ENCODE results near the gene LRMDA. TPM values are rescaled to one million over a fixed set of nuclear protein-coding genes. Genes with fewer than 3 reads are reported as not detected.

Gene LRMDA
- total and polyA plus RNA-seq, 2 of the 13 experiments (the other 11 are each of a cell fraction or from before 2014, with no cell fraction given), result 13.4 to 22.0 TPM

GRCh38 chr10:76411729-76412435 is 980.5 kb downstream of the LRMDA start:
- Histone ChIP-seq H3K9ac (ENCODE audit: insufficient read depth, low read depth, low read length) (no peak overlapping the region), H3K4me3 (replicated peaks in 1 of 3; ENCODE audit: insufficient read depth in 1 of 3, low read depth in 2 of 3, low read length in 3 of 3) (no peak overlapping the region), H3K79me2 (ENCODE audit: insufficient read depth, low read length) (no peaks in the 10 kb centered on the region), H3K27ac (ENCODE audit: extremely low read length, insufficient read depth, low read length) (no peak overlapping the region), H3K36me3 (replicated peaks in 1 of 2; ENCODE audit: control insufficient read depth in 1 of 2, insufficient read depth in 2 of 2, low read length in 2 of 2) (no peaks in the 10 kb centered on the region), H3K9me3 (ENCODE audit: low read length) (no peaks in the 10 kb centered on the region), H3K27me3 (ENCODE audit: control insufficient read depth in 1 of 2, insufficient read depth in 2 of 2, low read length in 2 of 2) (no peaks in the 10 kb centered on the region), H3K4me2 (ENCODE audit: low read depth, low read length) (no peak overlapping the region), H4K20me1 (ENCODE audit: insufficient read depth, low read length) (no peaks in the 10 kb centered on the region), H3K4me1 (ENCODE audit: insufficient read depth, low read length) (no peaks in the 10 kb centered on the region), H2AFZ (ENCODE audit: low read length) (no peak overlapping the region)
- no peak for DNase-seq (ENCODE audit: low spot score)
- ChIA-PET POLR2A (no interaction called here), CTCF (ENCODE audit: low intra/inter-chr PET ratio, low total read pairs) (no interaction called here)
- no peak for TF ChIP-seq ZBTB7B (CRISPR knock-in tag; IDR thresholded peaks at IDR 0.05)
- TF ChIP-seq ZNF546 (CRISPR knock-in tag; conservative IDR thresholded peaks at IDR 0.05), result no peak
- TF ChIP-seq ZNF768 (CRISPR knock-in tag; IDR thresholded peaks at IDR 0.05), result no peak
- TF ChIP-seq NONO (IDR thresholded peaks at IDR 0.05), result no peak
- no peak for TF ChIP-seq NONO (CRISPR knock-in tag; conservative IDR thresholded peaks at IDR 0.05)
- TF ChIP-seq, protein P1, sequence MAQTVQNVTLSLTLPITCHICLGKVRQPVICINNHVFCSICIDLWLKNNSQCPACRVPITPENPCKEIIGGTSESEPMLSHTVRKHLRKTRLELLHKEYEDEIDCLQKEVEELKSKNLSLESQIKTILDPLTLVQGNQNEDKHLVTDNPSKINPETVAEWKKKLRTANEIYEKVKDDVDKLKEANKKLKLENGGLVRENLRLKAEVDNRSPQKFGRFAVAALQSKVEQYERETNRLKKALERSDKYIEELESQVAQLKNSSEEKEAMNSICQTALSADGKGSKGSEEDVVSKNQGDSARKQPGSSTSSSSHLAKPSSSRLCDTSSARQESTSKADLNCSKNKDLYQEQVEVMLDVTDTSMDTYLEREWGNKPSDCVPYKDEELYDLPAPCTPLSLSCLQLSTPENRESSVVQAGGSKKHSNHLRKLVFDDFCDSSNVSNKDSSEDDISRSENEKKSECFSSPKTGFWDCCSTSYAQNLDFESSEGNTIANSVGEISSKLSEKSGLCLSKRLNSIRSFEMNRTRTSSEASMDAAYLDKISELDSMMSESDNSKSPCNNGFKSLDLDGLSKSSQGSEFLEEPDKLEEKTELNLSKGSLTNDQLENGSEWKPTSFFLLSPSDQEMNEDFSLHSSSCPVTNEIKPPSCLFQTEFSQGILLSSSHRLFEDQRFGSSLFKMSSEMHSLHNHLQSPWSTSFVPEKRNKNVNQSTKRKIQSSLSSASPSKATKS (CRISPR knock-in tag; IDR thresholded peaks at IDR 0.05), result no peak
- TF ChIP-seq HBP1 (CRISPR knock-in tag; IDR thresholded peaks at IDR 0.05; ENCODE audit: low read depth), result no peak
- TF ChIP-seq SUZ12 (IDR thresholded peaks at IDR 0.05; ENCODE audit: low read depth, low read length), result no peak
- TF ChIP-seq FOXM1 (CRISPR knock-in tag; IDR thresholded peaks at IDR 0.05), result no peak
- FAIRE-seq, result no peak
- in situ Hi-C loops (cut with HindIII; ENCODE audit: extremely low pct_ligation_motif_present, low pct_unique_long_range_greater_than_20kb) (no loop called here), intact Hi-C loops (cut with micrococcal nuclease; ENCODE audit: unreplicated experiment) (no loop called here)
- BruUV-seq (replicated peaks), result no TSS peak
- no peak for ATAC-seq
- 71% methylated on average over 8 of the region's 8 CpGs for WGBS (ENCODE audit: low lambda C conversion rate)

All from HepG2 (cell line).